NAMALWA (cell line): ENCODE results near the gene NRXN3.
"Not testable (repeated sequence)": the region's sequence is repeated elsewhere in the genome, so short reads cannot be mapped to it uniquely, and the experiment has no call there.

Source experiments
- DNase-seq: peaks from one replicate; pipeline ENCODE4 v3.0.0-alpha.2; 2015; ENCODE audit warnings: low spot score

The NRXN3 gene

DNA sequence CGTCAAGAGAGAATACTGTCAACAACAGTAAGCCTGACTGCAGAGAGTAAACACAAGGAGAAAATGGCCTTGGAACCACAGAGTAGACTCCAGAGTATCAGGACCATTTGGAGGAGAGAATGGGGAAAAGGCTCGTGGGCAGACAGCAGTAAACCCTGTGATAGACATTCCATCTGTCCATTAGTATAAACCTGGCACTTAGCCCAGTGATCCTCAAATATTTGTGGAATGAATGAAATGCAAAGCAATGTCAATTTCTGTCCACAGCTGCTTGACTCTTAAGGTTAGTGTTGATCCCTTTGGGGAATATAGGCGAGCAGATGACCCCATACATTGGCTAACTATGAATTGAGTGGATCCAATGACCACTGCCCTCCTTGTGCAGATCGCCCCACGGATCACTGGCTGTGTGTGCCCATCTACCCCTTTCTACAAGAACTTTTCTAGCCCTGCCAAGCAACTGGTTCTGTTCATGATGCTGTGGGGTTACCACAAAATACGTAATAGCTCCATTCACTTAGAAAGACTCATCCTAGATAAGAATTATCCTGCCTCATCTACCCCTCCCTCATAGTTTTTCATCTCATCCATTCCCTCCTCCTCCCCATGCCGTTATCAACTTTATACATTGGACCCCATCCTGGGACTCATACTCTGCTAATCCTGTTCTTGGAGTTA, 846.8 kb downstream of the NRXN3 start:
- DNase-seq, result no peak

DNA sequence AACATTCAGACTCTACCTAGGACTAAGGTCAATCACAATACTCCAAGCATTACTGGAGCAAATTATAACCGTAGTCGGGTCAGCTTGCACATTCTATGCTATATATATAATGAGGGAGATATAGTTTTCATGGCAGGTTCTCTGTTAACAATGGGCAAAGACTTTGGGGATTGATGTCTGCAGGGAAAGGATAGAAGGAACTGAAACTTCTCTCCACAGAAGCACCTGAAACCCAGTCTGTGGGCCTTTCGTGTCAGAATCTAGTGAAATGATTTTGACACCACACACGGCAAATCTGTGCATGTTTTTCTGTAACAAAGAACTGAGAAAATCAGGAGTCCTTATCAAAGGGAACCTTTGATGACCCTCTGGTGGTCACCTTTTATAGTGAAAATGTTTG, 847.4 kb downstream of the NRXN3 start:
- no peak for DNase-seq

DNA sequence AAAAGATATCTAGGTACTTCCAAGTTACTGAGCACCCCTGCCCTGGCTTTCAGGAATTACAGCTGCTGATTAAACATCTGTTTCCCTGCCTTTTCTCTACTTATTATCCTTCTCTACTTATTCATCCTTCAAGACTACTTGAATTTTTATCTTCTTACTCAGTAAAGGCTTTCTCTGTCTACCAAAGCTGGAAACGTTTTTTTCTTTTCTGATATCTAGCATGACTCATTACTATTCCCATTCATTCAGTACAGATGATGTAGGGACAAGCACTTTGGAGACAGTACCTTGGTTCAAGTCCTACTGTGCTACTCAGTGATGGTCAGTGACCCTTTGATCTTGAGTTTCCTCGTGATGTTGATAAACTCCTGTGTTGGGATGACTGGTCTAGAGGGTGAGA, 848.7 kb downstream of the NRXN3 start:
- no peak for DNase-seq

DNA sequence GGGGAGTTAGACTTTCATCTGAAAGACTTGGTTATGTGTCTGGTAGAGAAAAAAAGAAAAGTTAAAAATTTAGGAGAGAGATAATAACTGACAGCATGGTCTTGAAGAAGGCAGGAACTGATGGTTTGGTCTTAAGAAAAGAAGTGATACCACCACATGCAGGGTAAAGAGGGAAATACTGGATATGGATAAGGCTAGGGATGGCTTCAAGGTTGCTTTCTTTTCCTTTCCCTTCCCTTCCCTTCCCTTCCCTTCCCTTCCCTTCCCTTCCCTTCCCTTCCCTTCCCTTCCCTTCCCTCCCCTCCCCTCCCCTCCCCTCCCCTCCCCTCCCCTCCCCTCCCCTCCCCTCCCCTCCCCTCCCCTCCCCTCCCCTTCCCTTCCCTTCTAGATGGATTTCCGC, 849.7 kb downstream of the NRXN3 start:
- DNase-seq, result not testable (repeated sequence)

DNA sequence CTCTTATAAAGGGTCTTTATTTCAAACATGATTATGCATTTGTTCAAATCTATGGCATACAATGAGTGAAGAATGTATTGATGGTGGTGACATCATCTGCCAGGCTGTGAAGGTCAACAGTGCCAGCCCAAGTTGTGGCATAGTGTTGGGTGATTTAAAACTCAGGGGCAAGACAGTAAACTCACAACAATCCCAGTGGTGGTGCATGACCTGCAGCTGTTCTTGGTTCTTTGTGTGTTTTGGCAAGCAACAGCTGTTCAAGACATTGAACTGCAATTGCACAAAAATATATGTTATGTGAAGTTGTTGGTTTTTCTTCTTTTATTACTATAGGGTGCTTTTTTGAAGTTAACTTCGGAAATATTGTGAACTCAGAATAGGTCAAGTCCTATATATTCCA, 851.6 kb downstream of the NRXN3 start:
- DNase-seq, result no peak

DNA sequence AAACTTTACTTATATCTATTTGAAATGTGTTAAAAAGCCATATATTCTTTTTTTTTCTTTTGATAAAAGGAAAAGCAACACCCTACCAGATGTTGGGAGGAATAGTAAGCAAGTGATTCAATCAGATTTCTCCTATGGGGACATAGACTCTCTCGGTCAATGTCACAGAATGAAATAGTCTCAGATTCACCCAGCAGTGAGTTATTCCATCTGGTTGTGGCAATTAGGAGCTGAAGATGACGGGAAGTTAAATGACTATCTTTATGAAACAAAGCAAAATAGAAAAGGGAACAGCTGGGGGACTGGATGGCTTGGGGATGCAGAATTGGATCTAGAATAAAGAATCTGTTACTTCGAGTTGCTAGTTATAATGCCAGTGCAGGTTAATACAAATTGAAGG, 857.0 kb downstream of the NRXN3 start:
- DNase-seq, result no peak

DNA sequence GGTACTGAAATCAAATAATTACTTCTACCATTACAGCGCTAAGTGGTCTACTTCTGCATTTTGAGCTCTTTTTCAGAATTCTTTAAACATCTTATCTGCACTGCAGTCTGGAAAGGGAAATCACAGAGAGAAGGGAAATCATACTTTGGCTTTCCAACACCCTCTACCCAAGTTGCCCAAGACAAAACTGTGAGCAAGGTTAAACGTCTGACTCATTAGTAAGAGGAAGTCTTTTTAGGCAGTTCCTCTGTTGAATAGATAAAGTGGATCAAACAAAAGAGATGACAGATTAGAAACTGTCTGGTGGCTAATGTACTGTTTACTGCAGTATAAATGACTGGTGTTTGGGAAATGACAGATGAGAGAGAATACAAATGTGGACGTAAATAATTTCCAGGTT, 858.1 kb downstream of the NRXN3 start:
- no peak for DNase-seq

DNA sequence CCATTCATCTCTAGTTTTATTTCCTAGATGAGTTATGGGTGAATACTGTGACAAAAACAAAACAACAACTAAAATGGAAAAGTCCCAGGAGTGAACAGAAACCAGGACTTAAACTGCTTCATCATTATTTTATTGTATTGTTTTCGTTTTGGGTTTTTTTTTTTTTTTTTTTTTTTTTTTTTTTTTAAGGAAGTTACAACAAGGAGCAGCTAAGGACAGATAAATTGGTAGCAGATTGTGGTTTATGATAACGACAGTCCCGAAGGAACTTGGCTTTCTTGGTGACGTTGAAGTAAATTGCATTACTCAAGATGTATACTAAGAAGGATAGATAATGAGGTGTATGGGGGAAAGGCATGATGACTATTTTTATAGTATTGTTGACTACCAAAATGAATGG, 866.3 kb downstream of the NRXN3 start:
- DNase-seq, result no peak

DNA sequence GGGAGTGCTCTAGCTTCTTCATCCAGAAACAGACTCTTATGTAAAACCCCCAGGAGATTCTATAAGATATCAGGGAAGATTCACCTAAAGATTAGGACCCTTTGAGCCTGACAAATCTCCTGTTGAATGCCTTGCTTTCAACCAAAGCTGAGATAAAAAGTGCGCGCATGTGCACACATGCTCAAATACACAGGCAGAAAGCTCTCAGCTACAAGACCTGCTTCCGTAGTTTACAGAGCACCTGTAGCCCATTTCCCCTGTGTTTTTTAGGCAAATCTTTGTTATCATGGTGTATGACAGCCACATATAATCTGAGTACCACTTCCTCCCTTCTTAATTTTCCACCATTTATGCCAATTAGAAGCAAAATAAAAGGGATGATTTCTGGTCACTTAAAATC, 866.9 kb downstream of the NRXN3 start:
- no peak for DNase-seq

DNA sequence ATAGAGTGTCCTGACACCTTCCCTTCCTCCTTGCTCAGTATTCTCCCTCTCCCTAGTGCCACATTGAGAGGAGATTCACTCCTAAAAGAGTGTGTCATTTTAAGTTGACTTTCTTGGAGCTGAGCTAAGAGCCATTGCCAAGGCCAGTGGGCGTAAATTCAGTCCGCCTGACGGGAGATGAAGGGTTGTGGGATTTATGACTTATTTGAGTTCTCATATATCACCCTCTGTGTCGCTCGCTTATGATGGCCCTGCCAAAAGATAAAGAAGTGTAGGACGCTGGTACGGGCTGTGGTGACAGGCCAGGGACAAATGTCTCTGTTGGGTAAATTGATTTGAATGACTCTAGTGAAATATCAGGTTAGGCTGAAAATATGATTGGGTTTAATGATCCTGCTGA, 867.4 kb downstream of the NRXN3 start:
- DNase-seq, result no peak

DNA sequence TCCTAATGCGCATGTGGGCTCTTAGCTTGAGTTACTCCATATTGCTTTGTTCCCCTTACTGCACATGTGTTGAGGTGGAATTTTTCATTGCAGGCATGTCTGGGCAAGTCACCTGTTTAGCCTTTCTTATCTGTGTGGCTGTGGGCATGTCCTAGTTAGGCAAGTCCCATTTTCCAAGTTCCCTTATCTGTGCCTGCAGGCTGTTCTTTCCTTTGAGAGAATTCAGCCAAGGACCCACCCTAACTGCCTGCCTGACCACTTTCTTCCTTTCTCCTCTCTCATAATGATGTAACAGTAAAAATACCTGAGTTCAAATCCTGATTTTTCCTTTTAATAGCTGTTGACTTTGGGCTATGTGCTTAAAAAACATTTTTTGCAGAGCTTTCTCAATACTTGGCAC, 870.6 kb downstream of the NRXN3 start:
- no peak for DNase-seq

DNA sequence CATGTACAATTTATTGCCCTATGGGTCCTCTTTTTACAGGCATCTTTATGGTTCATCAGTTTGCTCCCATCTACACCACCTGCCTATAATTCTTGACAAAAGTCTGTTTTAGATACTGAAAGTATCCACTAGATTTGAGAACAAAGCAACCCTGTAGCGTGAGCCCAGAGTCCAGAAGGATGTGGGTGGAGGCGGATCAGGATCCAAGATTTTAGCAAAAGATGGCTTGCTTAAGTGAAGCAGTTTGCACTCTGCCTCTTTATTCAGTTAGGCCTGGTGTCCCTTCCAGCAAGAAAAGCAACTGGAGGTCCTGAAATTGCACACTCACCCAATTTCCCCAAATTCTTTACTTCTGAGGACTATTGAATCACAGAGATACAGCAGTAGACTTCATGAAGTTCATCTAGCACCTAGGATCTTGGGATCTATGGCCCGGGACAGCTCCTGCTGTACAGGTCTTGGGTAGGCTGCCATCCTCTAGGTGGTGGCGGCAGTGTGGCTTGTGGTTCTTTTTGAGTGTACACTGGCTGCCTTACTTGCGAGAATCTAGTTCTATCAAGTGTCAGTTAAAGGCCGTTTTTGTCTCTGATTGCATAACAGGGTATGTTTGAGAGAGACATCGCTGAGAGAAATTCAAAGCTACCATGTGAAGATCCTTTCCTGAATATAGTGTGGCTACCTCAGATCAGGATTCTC, 873.2 kb downstream of the NRXN3 start:
- DNase-seq, result no peak

DNA sequence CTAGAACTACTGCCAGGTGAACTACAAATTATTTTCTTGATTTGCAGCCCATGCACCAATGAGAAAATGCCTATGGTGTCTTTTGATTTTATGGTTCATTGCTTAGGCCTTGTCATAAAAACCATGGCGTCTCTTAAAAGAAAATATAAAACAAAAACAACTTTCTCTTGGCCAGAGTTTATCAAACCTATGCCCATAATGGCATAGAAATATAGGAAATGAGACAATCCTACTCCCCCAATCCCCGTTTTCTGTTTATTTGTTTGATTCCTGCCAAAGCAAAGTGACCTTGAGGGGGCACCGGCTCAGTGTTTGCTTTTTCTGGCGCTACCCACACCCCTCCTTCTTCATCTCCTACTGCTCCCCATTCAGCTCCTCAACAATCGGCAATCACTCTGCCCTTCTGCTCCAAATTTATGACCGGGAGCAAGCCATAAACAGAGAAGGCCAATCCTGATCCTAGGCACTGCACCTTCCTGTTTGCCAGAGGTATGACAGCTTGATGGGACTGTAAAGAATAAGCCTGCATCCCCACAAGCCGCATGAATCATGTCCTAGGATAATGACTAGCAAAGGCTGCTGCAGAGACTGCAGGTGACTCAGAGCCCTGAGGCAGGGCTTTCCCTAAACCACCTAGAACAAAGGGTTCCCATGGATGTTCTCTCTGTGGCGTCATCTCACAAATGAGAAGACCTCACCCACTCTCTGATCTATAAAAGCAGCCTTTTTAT, 874.9 kb downstream of the NRXN3 start:
- no peak for DNase-seq

DNA sequence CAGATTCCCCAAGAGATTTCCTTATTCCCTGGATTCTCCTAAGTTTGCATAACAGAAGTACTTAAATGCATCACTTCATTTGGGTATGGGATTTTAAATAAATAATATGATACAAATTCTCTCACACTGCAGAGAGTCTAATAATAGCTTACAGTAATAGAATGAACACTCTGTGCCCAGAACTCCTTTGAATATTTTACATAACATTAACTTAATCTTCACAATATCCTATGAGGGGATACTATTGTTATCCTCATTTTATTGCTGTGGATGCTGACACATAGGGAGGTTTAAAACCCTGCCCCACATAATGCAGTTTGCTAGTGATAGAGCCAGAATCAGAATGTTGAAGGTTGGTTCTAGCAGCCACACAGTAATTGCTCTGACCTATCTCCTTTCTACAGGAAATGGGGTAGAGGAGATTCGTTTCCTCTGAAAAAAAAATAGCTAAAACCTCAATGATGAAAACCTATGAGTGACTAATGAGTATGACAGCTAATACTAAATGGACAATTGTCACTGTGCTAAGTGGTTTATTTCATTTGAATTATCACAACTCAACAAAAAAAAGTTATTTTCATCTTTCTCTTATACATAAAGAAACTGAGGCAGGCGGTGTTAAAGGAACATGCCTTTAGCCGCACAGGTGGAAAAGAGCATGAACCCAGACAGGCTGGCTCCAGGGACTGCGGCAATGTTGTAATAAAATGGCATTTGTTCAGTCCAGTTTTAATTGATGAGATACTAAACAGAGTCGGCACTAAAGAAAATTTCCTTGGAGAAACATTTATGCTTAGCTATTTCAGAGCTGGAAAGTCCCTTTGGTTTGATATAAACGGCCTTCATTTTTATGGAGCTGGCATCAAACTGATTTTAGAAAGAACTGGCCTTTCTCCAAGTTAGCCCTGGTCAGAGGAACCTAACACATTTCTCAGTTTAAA, 880.9 kb downstream of the NRXN3 start:
- no peak for DNase-seq

DNA sequence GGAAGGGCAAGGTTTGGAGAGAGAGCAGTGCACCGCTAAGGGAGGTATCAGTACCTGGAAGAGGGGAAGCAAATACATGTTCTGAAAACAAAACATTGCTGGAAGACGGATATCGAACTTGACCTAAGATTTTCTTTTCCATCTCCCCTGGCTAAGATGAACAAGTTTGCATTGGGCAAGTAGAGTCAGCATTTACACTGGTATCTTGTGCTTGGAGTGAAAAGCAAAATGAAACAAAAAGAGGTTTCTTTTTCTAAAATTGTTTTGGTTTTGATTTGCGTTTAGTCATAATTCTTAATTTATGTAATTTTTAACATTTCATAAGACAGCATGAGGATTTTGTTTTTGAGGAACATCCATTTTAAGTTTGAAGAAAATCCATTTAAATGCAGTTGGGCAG, 881.6 kb downstream of the NRXN3 start:
- DNase-seq, result no peak

DNA sequence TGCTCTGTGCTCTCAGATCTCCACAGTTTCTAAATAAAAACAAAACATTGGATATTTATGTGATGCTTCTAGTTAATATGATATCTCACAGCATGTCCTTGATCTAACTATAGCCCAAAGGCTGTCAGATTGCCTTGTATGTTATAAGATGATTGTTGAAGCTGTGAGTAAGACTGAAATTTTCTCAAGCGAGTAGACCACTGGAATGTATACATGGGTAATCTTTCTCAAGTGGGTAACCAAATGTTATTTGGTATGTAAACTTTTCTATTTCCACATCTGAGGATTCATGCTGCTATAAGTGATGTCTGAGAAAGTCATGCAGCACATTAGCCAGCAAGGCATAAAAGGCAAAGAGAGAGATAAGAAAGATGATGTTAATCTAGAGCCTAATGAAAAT, 886.7 kb downstream of the NRXN3 start:
- DNase-seq, result no peak

DNA sequence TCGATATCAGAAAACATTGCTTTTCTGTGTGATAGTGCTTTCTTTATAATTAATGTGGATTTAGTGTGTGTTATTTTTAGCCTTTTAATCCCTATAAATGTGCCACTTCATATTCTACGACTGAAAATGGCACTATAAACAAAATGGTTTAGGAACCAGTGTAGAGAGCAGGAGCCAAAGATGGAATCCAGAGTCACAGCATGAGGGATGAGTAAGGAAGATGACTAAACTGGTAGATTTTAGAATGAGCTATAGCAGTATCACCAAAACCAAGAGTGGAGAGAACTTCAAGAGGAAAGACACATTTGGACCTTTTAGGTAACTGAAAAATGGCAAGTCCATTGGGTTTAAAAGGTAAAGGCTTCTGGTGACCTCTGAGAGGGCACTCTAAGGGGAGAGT, 887.2 kb downstream of the NRXN3 start:
- DNase-seq, result no peak

DNA sequence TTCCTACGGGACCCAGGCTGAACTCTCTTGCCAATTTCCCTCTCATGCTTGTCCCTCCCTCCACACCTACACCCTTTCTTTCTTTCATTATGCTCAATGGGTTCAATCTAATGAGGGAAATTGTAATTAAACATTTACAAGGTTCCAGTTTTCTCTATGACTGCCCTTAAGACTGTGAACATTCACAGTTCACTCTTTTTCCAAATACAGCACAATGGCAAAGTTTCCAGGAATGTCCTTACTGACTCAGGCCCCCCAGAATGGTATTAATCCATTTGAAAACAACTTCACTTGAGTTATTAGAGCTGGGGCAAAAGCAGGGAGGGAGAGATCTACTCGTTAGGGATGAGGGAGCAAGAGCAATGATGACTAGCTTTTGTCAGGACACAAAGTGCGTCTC, 892.1 kb downstream of the NRXN3 start:
- DNase-seq, result no peak

DNA sequence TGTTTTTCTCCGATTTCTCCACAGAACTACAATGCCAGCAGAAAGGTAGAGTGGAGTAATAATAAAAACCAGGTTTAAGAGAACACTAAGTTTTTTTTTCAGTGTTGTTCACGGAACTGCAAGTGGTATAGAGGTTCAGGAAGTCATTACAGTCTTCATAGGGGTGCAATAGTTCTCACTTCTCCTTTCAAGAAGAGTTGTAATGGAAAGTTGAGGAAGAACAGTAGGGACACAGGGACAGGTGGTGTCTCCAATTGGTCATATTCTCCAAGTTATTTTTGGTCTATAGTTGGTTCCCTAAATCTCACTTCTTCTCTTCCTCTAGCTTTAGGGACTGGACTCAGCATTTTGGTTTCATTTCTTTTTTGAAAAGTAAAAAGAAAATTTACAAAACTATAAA, 894.0 kb downstream of the NRXN3 start:
- no peak for DNase-seq

DNA sequence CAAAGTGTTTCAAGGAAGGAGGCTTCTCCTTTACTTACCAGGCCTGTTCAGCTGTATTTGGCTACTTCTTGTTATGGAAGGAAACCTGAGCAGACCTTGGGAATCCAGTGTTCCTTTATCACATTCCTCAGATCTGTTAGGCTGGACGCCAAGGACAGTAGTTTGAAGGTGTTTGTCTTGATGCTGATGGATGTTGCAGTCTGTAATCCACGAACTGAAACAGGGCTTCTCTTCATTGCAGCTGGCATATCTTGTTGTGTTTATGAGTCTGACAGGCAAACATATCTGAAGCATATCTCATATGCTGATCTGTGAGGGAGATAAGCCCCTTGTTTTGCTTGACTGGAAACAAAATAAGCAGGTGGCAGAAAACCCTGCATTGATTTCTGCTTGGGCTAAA, 904.3 kb downstream of the NRXN3 start:
- no peak for DNase-seq

DNA sequence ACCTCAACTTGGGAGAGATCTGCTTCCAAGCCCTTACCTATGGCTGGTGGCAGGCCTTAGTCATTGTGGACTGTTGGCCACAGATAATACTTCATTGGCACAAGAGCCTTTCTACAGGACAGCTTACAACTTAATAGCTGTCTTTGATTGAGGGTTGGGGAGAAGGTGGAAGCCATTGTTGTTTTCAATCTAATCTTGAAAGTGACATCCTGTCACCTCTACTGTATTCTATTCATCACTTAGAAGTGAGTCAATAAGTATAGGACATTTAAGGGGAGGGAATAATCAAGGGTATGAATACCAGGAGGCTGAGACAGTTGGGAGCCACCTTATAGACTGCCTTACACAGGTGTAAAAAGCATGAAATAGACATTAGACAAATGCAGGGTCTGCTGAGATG, 906.3 kb downstream of the NRXN3 start:
- DNase-seq, result no peak

DNA sequence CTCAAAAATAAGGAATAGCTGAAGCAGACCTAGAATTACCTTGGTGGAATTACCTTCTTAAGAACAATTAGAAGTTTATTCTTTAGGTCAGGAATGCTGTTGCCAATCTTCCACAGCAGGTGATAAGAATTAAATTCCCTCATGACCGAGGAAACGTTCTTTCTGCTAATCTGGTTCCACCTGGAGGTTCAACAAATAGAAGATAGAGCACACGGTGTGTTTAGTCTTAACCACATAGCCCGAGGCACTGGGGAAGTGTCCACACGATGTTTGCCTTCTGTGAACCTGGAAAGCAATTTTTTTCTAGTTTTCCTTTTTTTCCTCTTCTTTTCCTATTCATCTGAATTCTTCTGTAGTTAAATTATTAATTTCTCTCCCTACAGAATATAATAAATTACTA, 906.9 kb downstream of the NRXN3 start:
- no peak for DNase-seq
